Stomach (tissue), 4 donors: Measurements from ENCODE around the gene SH3PXD2A.

Source experiments
- CTCF ChIP-seq, 7 experiments: fragments of 450-650 bp in 4 of 7; fragments of 200-600 bp in 3 of 7; sonication (generic) in 3 of 7; IDR thresholded peaks; one replicate each; pipeline ENCODE4 v1.5.1; 2016 to 2019; ENCODE audit warnings: antibody characterized with exemption in 7 of 7, control low read depth in 2 of 7, mild to moderate bottlenecking in 1 of 7
- EP300 ChIP-seq: sonication (generic); formaldehyde crosslinking; IDR thresholded peaks from one replicate; pipeline ENCODE4 v1.6.1; 2017; ENCODE audit warnings: antibody characterized with exemption
- POLR2A ChIP-seq, 4 donors: fragments of 450-650 bp; IDR thresholded peaks; one replicate each; pipeline ENCODE4 v1.6.1; 2016; ENCODE audit warnings: antibody characterized with exemption in 4 of 4, control low read depth in 2 of 4, mild to moderate bottlenecking in 1 of 4, moderate library complexity in 1 of 4

DNA sequence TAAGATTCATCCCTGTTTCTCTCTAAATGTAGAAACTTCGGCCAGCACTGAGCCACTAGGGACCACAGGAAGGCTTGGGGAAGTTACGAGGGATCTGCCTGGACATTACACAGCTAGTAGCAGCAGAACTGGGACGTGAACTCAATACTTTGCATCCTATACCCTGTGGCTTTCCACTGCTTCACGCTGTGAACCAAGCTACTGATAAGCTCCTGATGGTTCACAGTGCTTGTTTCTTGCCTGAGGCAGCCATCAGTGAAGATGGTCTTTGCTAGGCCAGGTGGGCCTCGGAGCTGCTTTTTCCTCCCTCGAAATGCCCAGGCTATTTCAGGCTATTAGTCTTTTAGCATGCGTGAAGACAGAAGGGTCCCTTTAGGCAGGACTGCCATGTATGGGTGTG lies 132.7 kb downstream of the SH3PXD2A start:
- TF ChIP-seq CTCF (IDR thresholded peaks at IDR 0.05) (no peak), POLR2A (IDR thresholded peaks at IDR 0.05) (no peak), EP300 (no peak)
